Measurements from ENCODE around the gene CNTNAP2. TPM values are rescaled to one million over a fixed set of nuclear protein-coding genes. Genes with fewer than 3 reads are reported as not detected.

The CNTNAP2 gene
- total and polyA plus RNA-seq, 2 of the 13 experiments (the other 11 are each of a cell fraction or from before 2014, with no cell fraction given): 0.40 to 0.42 TPM

GRCh38 chr7:146129997-146130396 is 13.4 kb downstream of the CNTNAP2 start:
- BruUV-seq (replicated peaks): no TSS peak
- CTCF ChIA-PET (ENCODE audit: low intra/inter-chr PET ratio, low total read pairs): no interaction called here

GRCh38 chr7:146131701-146132100 is 15.1 kb downstream of the CNTNAP2 start:
- Histone ChIP-seq H3K4me3 (replicated peaks in 1 of 3; ENCODE audit: insufficient read depth in 1 of 3, low read depth in 2 of 3, low read length in 3 of 3) (no peak overlapping the region), H2AFZ (ENCODE audit: low read length) (no peak overlapping the region), H4K20me1 (ENCODE audit: insufficient read depth, low read length) (no peaks in the 10 kb centered on the region), H3K27ac (ENCODE audit: extremely low read length, insufficient read depth, low read length) (no peak overlapping the region), H3K4me2 (ENCODE audit: low read depth, low read length) (no peak overlapping the region), H3K4me1 (ENCODE audit: insufficient read depth, low read length) (no peaks in the 10 kb centered on the region), H3K36me3 (replicated peaks in 1 of 2; ENCODE audit: control insufficient read depth in 1 of 2, insufficient read depth in 2 of 2, low read length in 2 of 2) (no peaks in the 10 kb centered on the region), H3K9me3 (ENCODE audit: low read length) (peaks cover 29% of the 10 kb centered on the region), H3K27me3 (ENCODE audit: control insufficient read depth in 1 of 2, insufficient read depth in 2 of 2, low read length in 2 of 2) (no peaks in the 10 kb centered on the region), H3K79me2 (ENCODE audit: insufficient read depth, low read length) (no peaks in the 10 kb centered on the region), H3K9ac (ENCODE audit: insufficient read depth, low read depth, low read length) (no peak overlapping the region)
- intact Hi-C loops (cut with micrococcal nuclease; ENCODE audit: unreplicated experiment): no loop called here
- ChIA-PET POLR2A (no interaction called here), CTCF (ENCODE audit: low intra/inter-chr PET ratio, low total read pairs) (no interaction called here)
- ATAC-seq (no peak), FAIRE-seq (no peak), DNase-seq (ENCODE audit: low spot score) (no peak)
- in situ Hi-C loops (cut with HindIII; ENCODE audit: extremely low pct_ligation_motif_present, low pct_unique_long_range_greater_than_20kb): no loop called here
- 37% methylated on average over 8 of the region's 8 CpGs for WGBS (ENCODE audit: low lambda C conversion rate)
- no TSS peak for BruUV-seq (replicated peaks)
- no peak for TF ChIP-seq TRAFD1 (CRISPR knock-in tag; IDR thresholded peaks at IDR 0.05; ENCODE audit: borderline replicate concordance)
- TF ChIP-seq ZNF546 (CRISPR knock-in tag; conservative IDR thresholded peaks at IDR 0.05): no peak
- no peak for TF ChIP-seq MATR3 (CRISPR knock-in tag; IDR thresholded peaks at IDR 0.05)
- TF ChIP-seq GTF3A (CRISPR knock-in tag; conservative IDR thresholded peaks at IDR 0.05): no peak
- no peak for TF ChIP-seq ZNF329 (CRISPR knock-in tag; IDR thresholded peaks at IDR 0.05; ENCODE audit: low read depth)
- no peak for TF ChIP-seq CENPBD1 (CRISPR knock-in tag; IDR thresholded peaks at IDR 0.05; ENCODE audit: borderline replicate concordance, low read depth)

More at GRCh38 chr7:146129997-146130396, 13.4 kb downstream of the CNTNAP2 start:
- no peaks in the 10 kb centered on the region for H4K20me1 ChIP-seq (ENCODE audit: insufficient read depth, low read length)
- no peak overlapping the region for H3K4me2 ChIP-seq (ENCODE audit: low read depth, low read length)
- H3K27ac ChIP-seq (ENCODE audit: extremely low read length, insufficient read depth, low read length): no peak overlapping the region
- peaks cover 22% of the 10 kb centered on the region for H3K9me3 ChIP-seq (ENCODE audit: low read length)
- no peaks in the 10 kb centered on the region for H3K4me1 ChIP-seq (ENCODE audit: insufficient read depth, low read length)
- in situ Hi-C loops (cut with HindIII; ENCODE audit: extremely low pct_ligation_motif_present, low pct_unique_long_range_greater_than_20kb) (no loop called here), intact Hi-C loops (cut with micrococcal nuclease; ENCODE audit: unreplicated experiment) (no loop called here)
- H3K79me2 ChIP-seq (ENCODE audit: insufficient read depth, low read length): no peaks in the 10 kb centered on the region
- H2AFZ ChIP-seq (ENCODE audit: low read length): no peak overlapping the region
- TF ChIP-seq SNAPC2 (CRISPR knock-in tag; IDR thresholded peaks at IDR 0.05) (no peak), ZNF543 (CRISPR knock-in tag; IDR thresholded peaks at IDR 0.05) (no peak), MLXIP (CRISPR knock-in tag; IDR thresholded peaks at IDR 0.05; ENCODE audit: borderline replicate concordance) (no peak)
- DNase-seq (ENCODE audit: low spot score) (no peak), ATAC-seq (no peak), FAIRE-seq (no peak)
- WGBS (ENCODE audit: low lambda C conversion rate): 35% methylated on average over 9 of the region's 9 CpGs
- H3K9ac ChIP-seq (ENCODE audit: insufficient read depth, low read depth, low read length): no peak overlapping the region
- no peaks in the 10 kb centered on the region for H3K36me3 ChIP-seq (replicated peaks in 1 of 2; ENCODE audit: control insufficient read depth in 1 of 2, insufficient read depth in 2 of 2, low read length in 2 of 2)
- no peaks in the 10 kb centered on the region for H3K27me3 ChIP-seq (ENCODE audit: control insufficient read depth in 1 of 2, insufficient read depth in 2 of 2, low read length in 2 of 2)
- POLR2A ChIA-PET: no interaction called here
- no peak overlapping the region for H3K4me3 ChIP-seq (replicated peaks in 1 of 3; ENCODE audit: insufficient read depth in 1 of 3, low read depth in 2 of 3, low read length in 3 of 3)
